ENCODE results near the gene TYMP.

Gene TYMP

GRCh38 chr22:50529897-50530579, at the start of gene TYMP:
Gene TYMP (minus strand): TSS chr22:50530012. CDS start chr22:50529709, 303 bp downstream.
- no peak for DNase-seq

GRCh38 chr22:50578776-50579310, 49.0 kb upstream of the TYMP start:
- no peak for DNase-seq

- no peak for DNase-seq
Measured at GRCh38 chr22:50577987-50578775, 48.4 kb upstream of the TYMP start, which contains the start of gene CPT1B. Gene CPT1B (minus strand): TSS chr22:50578427. CDS start chr22:50577915, 512 bp downstream.

DNA sequence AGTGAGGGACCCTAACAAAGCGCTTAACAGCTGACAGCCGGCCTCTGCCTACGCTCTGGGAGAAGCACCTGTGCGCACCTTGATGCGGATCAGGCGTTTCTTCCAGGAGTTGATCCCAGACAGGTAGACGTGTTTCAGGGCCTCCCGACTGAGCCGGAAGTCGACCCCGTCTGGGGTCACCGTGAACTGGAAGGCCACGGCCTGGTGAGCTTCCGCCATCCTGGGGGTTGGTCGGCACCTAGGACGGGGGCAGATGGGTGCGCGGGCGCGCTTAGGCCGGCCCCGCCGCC, 47.8 kb upstream of the TYMP start:
- DNase-seq, result no peak

- no peak for DNase-seq
Measured at GRCh38 chr22:50576806-50577696, 47.2 kb upstream of the TYMP start.

- DNase-seq, result no peak
Measured at GRCh38 chr22:50576070-50576469, 46.3 kb upstream of the TYMP start.

- no peak for DNase-seq
Measured at GRCh38 chr22:50575426-50575941, 45.7 kb upstream of the TYMP start.

GRCh38 chr22:50574383-50574755, 44.6 kb upstream of the TYMP start:
- DNase-seq, result no peak

- no peak for DNase-seq
Measured at GRCh38 chr22:50573491-50574382, 43.9 kb upstream of the TYMP start.

DNA sequence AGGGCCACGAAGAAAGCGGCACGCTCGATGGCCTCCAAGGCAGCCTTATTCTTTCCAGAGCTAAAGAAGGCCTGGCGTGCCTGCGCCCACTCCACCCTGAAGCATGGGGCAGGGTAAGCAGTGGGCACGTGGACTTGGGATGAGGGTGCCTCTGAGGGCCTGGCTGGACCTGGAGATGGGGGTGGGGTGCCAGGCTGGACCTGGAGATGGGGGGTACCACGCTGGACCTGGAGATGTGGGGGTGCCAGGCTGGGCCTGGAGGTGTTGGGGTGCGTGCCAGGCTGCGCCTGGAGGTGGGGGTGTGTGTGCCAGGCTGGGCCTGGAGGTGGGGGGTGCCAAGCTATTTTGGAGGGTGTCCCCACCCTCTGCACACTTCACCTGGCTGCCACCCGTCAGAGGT, 43.2 kb upstream of the TYMP start:
- DNase-seq, result no peak

- no peak for DNase-seq
Measured at GRCh38 chr22:50571264-50572175, 41.7 kb upstream of the TYMP start.

- DNase-seq, result no peak
Measured at GRCh38 chr22:50570861-50571260, 41.0 kb upstream of the TYMP start.

DNA sequence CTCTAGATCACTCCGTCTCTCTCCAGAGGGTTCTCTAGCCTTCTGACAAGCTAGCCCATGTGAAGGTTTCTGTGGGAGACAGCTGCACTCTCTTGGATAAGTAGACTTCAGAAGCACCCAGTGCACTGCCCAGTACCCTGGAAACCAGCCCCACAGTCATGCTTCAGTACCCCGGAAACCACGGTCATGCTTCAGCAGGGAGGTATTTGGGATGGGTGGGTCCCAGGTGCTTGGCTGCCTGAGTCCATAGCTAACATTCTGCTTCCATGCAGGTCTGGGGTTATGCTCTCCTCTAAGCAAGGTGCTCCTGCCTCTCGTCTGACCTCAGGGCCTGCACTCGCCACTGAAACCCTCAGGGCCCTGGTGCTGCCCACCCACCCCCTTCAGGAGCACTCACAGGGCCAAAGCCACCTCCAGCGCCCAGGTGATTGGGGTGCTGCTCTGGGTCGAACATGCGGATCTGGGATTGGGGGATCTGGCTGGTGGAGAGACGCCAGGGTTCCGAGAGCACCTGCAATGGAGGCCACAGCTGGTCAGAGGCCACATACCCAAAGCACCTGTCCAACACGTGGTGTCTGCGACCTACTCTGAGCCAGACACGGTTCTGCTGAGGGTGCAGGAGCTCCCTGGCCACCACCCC, 40.2 kb upstream of the TYMP start:
- DNase-seq, result no peak

DNA sequence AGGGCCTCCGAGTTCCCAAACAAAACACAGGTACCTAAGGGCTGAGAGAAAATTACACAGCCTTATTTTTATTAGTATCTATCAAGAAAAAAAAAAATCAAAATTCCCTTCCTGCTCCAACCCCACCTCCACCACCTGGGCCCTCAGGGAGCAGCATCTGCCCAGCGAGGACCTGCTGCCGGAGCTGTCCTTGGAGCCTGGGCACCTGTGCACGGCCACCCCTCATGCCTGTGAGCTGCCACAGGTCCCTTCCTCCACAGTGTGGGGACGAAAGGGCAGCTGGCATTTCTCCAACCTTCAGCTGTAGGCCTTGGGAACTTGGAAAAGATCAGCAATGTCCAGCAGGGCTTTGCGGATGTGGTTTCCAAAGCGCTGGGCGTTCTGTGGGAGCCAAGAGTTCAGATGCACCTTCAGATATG, 39.2 kb upstream of the TYMP start:
- no peak for DNase-seq

DNA sequence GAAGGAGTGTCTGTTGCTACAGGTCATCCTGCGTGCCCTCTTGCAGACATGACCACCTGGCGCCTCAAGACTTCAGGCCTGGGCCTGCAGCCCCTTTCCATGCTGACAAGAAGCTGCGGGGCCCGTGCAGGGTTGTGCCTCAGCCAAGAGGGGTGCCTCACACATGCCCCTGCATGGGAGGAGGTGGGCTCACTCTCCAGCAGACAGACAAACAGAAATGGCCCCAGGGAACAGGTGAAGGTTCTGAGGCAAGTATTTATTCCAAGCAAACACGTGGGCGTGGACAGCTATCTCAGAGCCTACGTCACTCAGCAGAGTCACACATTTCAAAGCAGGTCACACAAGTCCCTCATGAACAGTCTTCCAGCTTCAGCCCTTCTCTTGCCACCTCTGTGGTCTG, 38.8 kb upstream of the TYMP start:
- no peak for DNase-seq

- no peak for DNase-seq
Measured at GRCh38 chr22:50567721-50568252, 38.0 kb upstream of the TYMP start.

- no peak for DNase-seq
Measured at GRCh38 chr22:50564289-50564688, 34.5 kb upstream of the TYMP start.

DNA sequence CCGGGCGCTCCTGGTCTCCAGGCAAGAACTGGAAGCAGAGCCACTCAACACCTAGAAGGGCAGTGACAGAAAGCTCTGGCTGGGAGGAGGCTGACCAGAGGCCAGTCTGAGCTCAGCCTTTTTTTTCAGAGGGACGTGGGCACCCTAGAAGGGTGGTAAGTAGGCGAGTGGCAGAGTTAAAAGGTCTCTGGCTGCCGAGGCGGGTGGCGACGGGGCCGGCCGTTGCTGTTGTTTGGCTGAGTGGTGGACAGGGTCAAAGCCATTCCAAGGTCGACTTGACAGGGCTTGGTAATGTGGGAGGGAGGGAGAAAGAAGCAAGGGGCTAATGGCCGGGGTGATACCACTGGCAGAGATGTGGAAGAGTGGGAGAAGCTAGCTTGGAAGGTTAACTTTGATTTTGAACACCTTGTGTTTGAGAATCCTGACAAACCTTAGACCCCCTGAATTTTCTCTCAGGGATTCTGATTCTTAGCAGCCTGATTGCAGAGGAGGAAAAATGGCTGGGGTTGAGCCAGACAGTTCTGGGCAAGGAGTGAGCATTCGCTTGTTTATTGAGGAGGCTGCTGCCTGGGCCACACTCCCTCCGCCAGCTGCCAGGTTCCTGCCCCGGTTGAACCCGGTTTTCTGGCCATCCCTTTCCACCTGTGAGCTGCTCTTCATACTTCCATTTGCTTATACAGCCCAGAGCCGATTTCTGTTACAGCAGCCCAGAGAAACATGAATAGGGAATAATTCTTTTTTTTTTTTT, 33.8 kb upstream of the TYMP start:
- no peak for DNase-seq
